ENCODE results near the gene PACRG.

The PACRG gene

GRCh38 chr6:163001330-163001729 lies 273.6 kb downstream of the PACRG start:
- Histone ChIP-seq H3K4me3 (no peak overlapping the region), H3K9me3 (no peaks in the 10 kb centered on the region), H3K36me3 (no peaks in the 10 kb centered on the region), H3K27me3 (no peaks in the 10 kb centered on the region), H3K4me1 (no peaks in the 10 kb centered on the region), H3K27ac (no peak overlapping the region)
- DNase-seq, result no peak
- intact Hi-C loops (cut with DNase I; ENCODE audit: low total_unique reads), result no loop called here
- no peak for TF ChIP-seq CTCF (IDR thresholded peaks at IDR 0.05)

- no peak for TF ChIP-seq CTCF (IDR thresholded peaks at IDR 0.05)
- Histone ChIP-seq H3K4me3 (no peak overlapping the region), H3K9me3 (peaks cover 0 to 3% (median 0%) of the 10 kb centered on the region in 3 donors), H3K4me1 (no peaks in the 10 kb centered on the region), H3K36me3 (no peaks in the 10 kb centered on the region), H3K27ac (no peak overlapping the region), H3K27me3 (no peaks in the 10 kb centered on the region)
- intact Hi-C loops (cut with DNase I; ENCODE audit: low total_unique reads), result no loop called here
- no peak for DNase-seq
Observed at GRCh38 chr6:163008186-163008585, 280.4 kb downstream of the PACRG start.

GRCh38 chr6:163008626-163009025 lies 280.9 kb downstream of the PACRG start:
- no peak for DNase-seq
- no peak overlapping the region for H3K4me3 ChIP-seq
- intact Hi-C loops (cut with DNase I; ENCODE audit: low total_unique reads), result no loop called here
- H3K9me3 ChIP-seq, result peaks cover 0 to 3% (median 0%) of the 10 kb centered on the region in 3 donors
- no peak for TF ChIP-seq CTCF (IDR thresholded peaks at IDR 0.05)
- no peak overlapping the region for H3K27ac ChIP-seq
- no peaks in the 10 kb centered on the region for H3K36me3 ChIP-seq
- no peaks in the 10 kb centered on the region for H3K4me1 ChIP-seq
- H3K27me3 ChIP-seq, result no peaks in the 10 kb centered on the region

- no peak overlapping the region for H3K4me3 ChIP-seq
- H3K27ac ChIP-seq, result no peak overlapping the region
- no peaks in the 10 kb centered on the region for H3K36me3 ChIP-seq
- H3K9me3 ChIP-seq, result peaks cover 0 to 3% (median 0%) of the 10 kb centered on the region in 3 donors
- intact Hi-C loops (cut with DNase I; ENCODE audit: low total_unique reads), result no loop called here
- no peak for DNase-seq
- H3K27me3 ChIP-seq, result no peaks in the 10 kb centered on the region
- H3K4me1 ChIP-seq, result no peaks in the 10 kb centered on the region
- TF ChIP-seq CTCF (IDR thresholded peaks at IDR 0.05), result no peak
Observed at GRCh38 chr6:163010145-163010544, 282.4 kb downstream of the PACRG start.

GRCh38 chr6:163014736-163015135 lies 287.0 kb downstream of the PACRG start:
- peaks cover 0 to 3% (median 0%) of the 10 kb centered on the region in 3 donors for H3K9me3 ChIP-seq
- no peaks in the 10 kb centered on the region for H3K27me3 ChIP-seq
- H3K4me1 ChIP-seq, result no peaks in the 10 kb centered on the region
- no peak overlapping the region for H3K4me3 ChIP-seq
- intact Hi-C loops (cut with DNase I; ENCODE audit: low total_unique reads), result no loop called here
- DNase-seq, result no peak
- TF ChIP-seq CTCF (IDR thresholded peaks at IDR 0.05), result no peak
- no peak overlapping the region for H3K27ac ChIP-seq
- no peaks in the 10 kb centered on the region for H3K36me3 ChIP-seq

- intact Hi-C loops (cut with DNase I; ENCODE audit: low total_unique reads), result no loop called here
Observed at GRCh38 chr6:163017801-163018200, 290.0 kb downstream of the PACRG start.

More at GRCh38 chr6:163017801-163018200, 290.0 kb downstream of the PACRG start:
- no peak for DNase-seq
- H3K9me3 ChIP-seq, result peaks cover 0 to under 1% (median 0%) of the 10 kb centered on the region in 3 donors
- no peaks in the 10 kb centered on the region for H3K36me3 ChIP-seq
- H3K27ac ChIP-seq, result no peak overlapping the region
- no peak for TF ChIP-seq CTCF (IDR thresholded peaks at IDR 0.05)
- H3K27me3 ChIP-seq, result no peaks in the 10 kb centered on the region
- H3K4me1 ChIP-seq, result no peaks in the 10 kb centered on the region
- no peak overlapping the region for H3K4me3 ChIP-seq
